Naive thymus-derived CD8-positive, alpha-beta T cell (primary cell): ENCODE data around the gene C9orf50. TPM values are rescaled to one million over a fixed set of nuclear protein-coding genes. Genes with fewer than 3 reads are reported as not detected.
"Not testable (repeated sequence)": the region's sequence is repeated elsewhere in the genome, so short reads cannot be mapped to it uniquely, and the experiment has no call there.

Experiments
- ATAC-seq, 2 donors: fragments of 150-1000 bp; cut with Tn5 transposase in 1 of 2; sonication (Bioruptor Pico), chemical (Tn5 transposase) in 1 of 2; 1 replicate in 1 of 2; 2 replicates in 1 of 2; pipeline ENCODE4 v1.10.0; 2021; ENCODE audit warnings: mild to moderate bottlenecking in 2 of 2, moderate library complexity in 2 of 2
- POLR2A ChIA-PET: fragments of 350-600 bp; sonication (Branson Sonifier 250); formaldehyde crosslinking; loops from one replicate; lab custom pipeline; 2021; ENCODE audit warnings: antibody characterized with exemption; lab: Charles Lee
- DNase-seq, 10 donors: peaks; one replicate each; pipeline versions ENCODE4 v3.0.0 to v3.0.0-alpha.2; 2020 to 2022
- H3K27ac Mint-ChIP-seq, 10 donors: one replicate each; pipeline ENCODE4 v1.8.0; 2020 to 2022; ENCODE audit warnings: mild to moderate bottlenecking in 10 of 10, mixed read lengths in 10 of 10, moderate library complexity in 4 of 10, inconsistent platforms in 1 of 10
- H3K27me3 Mint-ChIP-seq, 5 donors: one replicate each; pipeline ENCODE4 v1.8.0; 2021 to 2022; ENCODE audit warnings: mixed read lengths in 5 of 5
- H3K36me3 Mint-ChIP-seq, 3 donors: one replicate each; pipeline ENCODE4 v1.8.0; 2020 to 2022; ENCODE audit warnings: mixed read lengths in 3 of 3, mild to moderate bottlenecking in 2 of 3, inconsistent platforms in 1 of 3
- H3K4me1 Mint-ChIP-seq, 4 donors: one replicate each; pipeline ENCODE4 v1.8.0; 2021 to 2022; ENCODE audit warnings: mixed read lengths in 4 of 4
- H3K4me3 Mint-ChIP-seq, 10 donors: one replicate each; pipeline ENCODE4 v1.8.0; 2020 to 2022; ENCODE audit warnings: mild to moderate bottlenecking in 10 of 10, mixed read lengths in 10 of 10, moderate library complexity in 6 of 10, inconsistent platforms in 1 of 10
- H3K9me3 Mint-ChIP-seq, 9 donors: one replicate each; pipeline ENCODE4 v1.8.0; 2020 to 2022; ENCODE audit warnings: mixed read lengths in 9 of 9, mild to moderate bottlenecking in 3 of 9, inconsistent platforms in 1 of 9, moderate library complexity in 1 of 9
- polyA plus RNA-seq, 3 donors: library from polyadenylated mRNA; unstranded; fragments of 300-500 nt; fragmentation: Illumina TruSeq; gene quantifications; one replicate each; pipeline ENCODE4 v1.2.3, GENCODE V29; 2021
- total RNA-seq, 8 experiments: library from RNA in 2 of 8; stranded (reverse) in 2 of 8; gene quantifications; one replicate each; pipeline ENCODE4 v1.2.3 and lab custom pipeline; 2021 to 2026

Gene C9orf50
- total and polyA plus RNA-seq, 5 experiments from 2014 or later = not detected

- Mint-ChIP-seq H3K4me3 (no peak overlapping the region), H3K36me3 (no peaks in the 10 kb centered on the region), H3K27ac (peak overlapping the region in 6 of 10 donors; percentile 7 to 85 (median 71)), H3K4me1 (peaks cover 10 to 42% (median 40%) of the 10 kb centered on the region in 4 donors), H3K27me3 (no peaks in the 10 kb centered on the region), H3K9me3 (no peaks in the 10 kb centered on the region)
- DNase-seq = no peak
- no peak for ATAC-seq
- POLR2A ChIA-PET = interaction anchor here (0.5 to 2.9 kb wide), 3 partner anchors 16 to 311 kb away, joined by 3 to 15 read pairs (median 5); no protein-coding TSS in a partner anchor
Measured at GRCh38 chr9:129604056-129604765, 16.7 kb downstream of the C9orf50 start.

GRCh38 chr9:129602598-129603415, 18.1 kb downstream of the C9orf50 start:
- H3K27me3 Mint-ChIP-seq = peaks cover 0 to 6% (median 0%) of the 10 kb centered on the region in 5 donors
- no peak for DNase-seq
- H3K4me1 Mint-ChIP-seq = peaks cover 17 to 40% (median 38%) of the 10 kb centered on the region in 4 donors
- no peak overlapping the region for H3K4me3 Mint-ChIP-seq
- H3K36me3 Mint-ChIP-seq = no peaks in the 10 kb centered on the region
- peak overlapping the region in 3 of 10 donors; percentile 28 to 67 (median 60) for H3K27ac Mint-ChIP-seq
- no peaks in the 10 kb centered on the region for H3K9me3 Mint-ChIP-seq
- no peak for ATAC-seq
- POLR2A ChIA-PET = interaction anchor here (0.6 to 0.7 kb wide), 3 partner anchors 181 to 281 kb away, joined by 3 read pairs; no protein-coding TSS in a partner anchor

- ATAC-seq = no peak
- Mint-ChIP-seq H3K9me3 (no peaks in the 10 kb centered on the region), H3K36me3 (no peaks in the 10 kb centered on the region), H3K4me3 (no peak overlapping the region), H3K4me1 (peaks cover 11 to 37% (median 33%) of the 10 kb centered on the region in 4 donors), H3K27me3 (peaks cover 0 to 6% (median 0%) of the 10 kb centered on the region in 5 donors), H3K27ac (peak overlapping the region in 3 of 10 donors; percentile 39 to 58 (median 56))
- POLR2A ChIA-PET = interaction anchor here (1.0 kb wide), 1 partner anchor 456 kb away, joined by 3 read pairs; no protein-coding TSS in a partner anchor
- DNase-seq = no peak
Measured at GRCh38 chr9:129601082-129601674, 19.7 kb downstream of the C9orf50 start.

GRCh38 chr9:129598089-129598596, 22.8 kb downstream of the C9orf50 start:
- no peak for DNase-seq
- Mint-ChIP-seq H3K9me3 (no peaks in the 10 kb centered on the region), H3K4me3 (peak overlapping the region; percentile 60 to 76 (median 68)), H3K4me1 (peaks cover 17 to 32% (median 27%) of the 10 kb centered on the region in 4 donors), H3K27ac (peak overlapping the region in 8 of 10 donors; percentile 9 to 92 (median 57)), H3K27me3 (peaks cover 0 to 13% (median 0%) of the 10 kb centered on the region in 5 donors), H3K36me3 (no peaks in the 10 kb centered on the region)
- peak; percentile 50 to 52 for ATAC-seq
- POLR2A ChIA-PET = interaction anchor here (1.1 to 2.8 kb wide), 4 partner anchors 8 to 139 kb away, joined by 3 to 18 read pairs (median 4); no protein-coding TSS in a partner anchor

- Mint-ChIP-seq H3K27me3 (peaks cover 0 to 13% (median 0%) of the 10 kb centered on the region in 5 donors), H3K9me3 (no peaks in the 10 kb centered on the region), H3K27ac (peak overlapping the region in 6 of 10 donors; percentile 19 to 92 (median 62)), H3K4me3 (peak overlapping the region; percentile 60 to 76 (median 68)), H3K36me3 (no peaks in the 10 kb centered on the region), H3K4me1 (peaks cover 17 to 32% (median 25%) of the 10 kb centered on the region in 4 donors)
- DNase-seq (peak in 2 of 10 donors; percentile 31 to 38), ATAC-seq (peak; percentile 65 to 75)
- POLR2A ChIA-PET = interaction anchor here (0.7 to 2.8 kb wide), 5 partner anchors 9 to 139 kb away, joined by 3 to 18 read pairs (median 3); no protein-coding TSS in a partner anchor
Measured at GRCh38 chr9:129597355-129598088, 23.4 kb downstream of the C9orf50 start.

- POLR2A ChIA-PET = interaction anchor here (0.6 to 2.8 kb wide), 4 partner anchors 11 to 138 kb away, joined by 3 to 18 read pairs (median 4); no protein-coding TSS in a partner anchor
Measured at GRCh38 chr9:129596541-129597331, 24.2 kb downstream of the C9orf50 start.

GRCh38 chr9:129595903-129596540, 24.9 kb downstream of the C9orf50 start:
- ATAC-seq (no peak), DNase-seq (no peak)
- H3K9me3 Mint-ChIP-seq = no peaks in the 10 kb centered on the region
- POLR2A ChIA-PET = interaction anchor here (0.7 to 2.8 kb wide), 3 partner anchors 10 to 146 kb away, joined by 4 to 18 read pairs (median 5); no protein-coding TSS in a partner anchor
- peak overlapping the region in 6 of 10 donors; percentile 38 to 67 (median 60) for H3K4me3 Mint-ChIP-seq
- peaks cover 0 to 13% (median 0%) of the 10 kb centered on the region in 5 donors for H3K27me3 Mint-ChIP-seq
- H3K36me3 Mint-ChIP-seq = no peaks in the 10 kb centered on the region
- peaks cover 15 to 32% (median 24%) of the 10 kb centered on the region in 4 donors for H3K4me1 Mint-ChIP-seq
- H3K27ac Mint-ChIP-seq = peak overlapping the region in 8 of 10 donors; percentile 3 to 89 (median 56)

More at GRCh38 chr9:129596541-129597331, 24.2 kb downstream of the C9orf50 start:
- peaks cover 0 to 13% (median 0%) of the 10 kb centered on the region in 5 donors for H3K27me3 Mint-ChIP-seq
- ATAC-seq (peak in 1 of 2 donors; percentile 16), DNase-seq (no peak)
- no peaks in the 10 kb centered on the region for H3K36me3 Mint-ChIP-seq
- H3K4me1 Mint-ChIP-seq = peaks cover 15 to 32% (median 24%) of the 10 kb centered on the region in 4 donors
- H3K9me3 Mint-ChIP-seq = no peaks in the 10 kb centered on the region
- peak overlapping the region in 9 of 10 donors; percentile 22 to 67 (median 57) for H3K4me3 Mint-ChIP-seq
- peak overlapping the region in 3 of 10 donors; percentile 4 to 89 (median 40) for H3K27ac Mint-ChIP-seq

GRCh38 chr9:129595311-129595741, 25.6 kb downstream of the C9orf50 start:
- H3K4me3 Mint-ChIP-seq = no peak overlapping the region
- ATAC-seq (no peak), DNase-seq (no peak)
- POLR2A ChIA-PET = interaction anchor here (0.6 to 2.8 kb wide), 4 partner anchors 9 to 477 kb away, joined by 3 to 18 read pairs (median 4); no protein-coding TSS in a partner anchor
- peak overlapping the region in 5 of 10 donors; percentile 18 to 89 (median 65) for H3K27ac Mint-ChIP-seq
- H3K36me3 Mint-ChIP-seq = no peaks in the 10 kb centered on the region
- peaks cover 15 to 32% (median 24%) of the 10 kb centered on the region in 4 donors for H3K4me1 Mint-ChIP-seq
- H3K27me3 Mint-ChIP-seq = peaks cover 0 to 14% (median 0%) of the 10 kb centered on the region in 5 donors
- H3K9me3 Mint-ChIP-seq = no peaks in the 10 kb centered on the region

- H3K4me1 Mint-ChIP-seq = peaks cover 15 to 32% (median 24%) of the 10 kb centered on the region in 4 donors
- no peak for DNase-seq
- peaks cover 0 to 14% (median 0%) of the 10 kb centered on the region in 5 donors for H3K27me3 Mint-ChIP-seq
- ATAC-seq = no peak
- POLR2A ChIA-PET = no interaction called here
- peak overlapping the region in 4 of 10 donors; percentile 38 to 49 (median 44) for H3K27ac Mint-ChIP-seq
- H3K36me3 Mint-ChIP-seq = no peaks in the 10 kb centered on the region
- H3K4me3 Mint-ChIP-seq = peak overlapping the region in 1 of 10 donors; percentile 17
- H3K9me3 Mint-ChIP-seq = no peaks in the 10 kb centered on the region
Measured at GRCh38 chr9:129594632-129595031, 26.3 kb downstream of the C9orf50 start.

- peaks cover 10 to 21% (median 18%) of the 10 kb centered on the region in 4 donors for H3K4me1 Mint-ChIP-seq
- H3K27ac Mint-ChIP-seq = peak overlapping the region in 2 of 10 donors; percentile 11 to 48
- not testable (repeated sequence) for H3K4me3 Mint-ChIP-seq, DNase-seq, H3K27me3 Mint-ChIP-seq, H3K9me3 Mint-ChIP-seq, ATAC-seq, H3K36me3 Mint-ChIP-seq
- POLR2A ChIA-PET = interaction anchor here (0.6 to 0.7 kb wide), 3 partner anchors 21 to 177 kb away, joined by 3 to 5 read pairs (median 4); no protein-coding TSS in a partner anchor
Measured at GRCh38 chr9:129592790-129593189, 28.1 kb downstream of the C9orf50 start.
